ENCODE results near the gene SQOR.

Gene SQOR

GRCh38 chr15:45701108-45701507 lies 66.3 kb downstream of the SQOR start:
- no peak overlapping the region for H3K4me3 ChIP-seq (ENCODE audit: control insufficient read depth, low read depth, low read length)
- no peak for TF ChIP-seq CTCF (IDR thresholded peaks at IDR 0.05; ENCODE audit: control insufficient read depth, insufficient read depth, low read depth, low read length, missing control alignments)
- no peak for DNase-seq (ENCODE audit: low read depth)

- no peak for TF ChIP-seq CTCF (IDR thresholded peaks at IDR 0.05; ENCODE audit: control insufficient read depth, insufficient read depth, low read depth, low read length, missing control alignments)
- no peak overlapping the region for H3K4me3 ChIP-seq (ENCODE audit: control insufficient read depth, low read depth, low read length)
- no peak for DNase-seq (ENCODE audit: low read depth)
Measured at GRCh38 chr15:45702041-45702440, 67.2 kb downstream of the SQOR start.

GRCh38 chr15:45703670-45704328 lies 69.0 kb downstream of the SQOR start:
- TF ChIP-seq CTCF (IDR thresholded peaks at IDR 0.05; ENCODE audit: control insufficient read depth, insufficient read depth, low read depth, low read length, missing control alignments): peak; percentile 19
- no peak overlapping the region; the same call in 1 of the 2 replicates for H3K4me3 ChIP-seq (ENCODE audit: control insufficient read depth, low read depth, low read length)
- no peak for DNase-seq (ENCODE audit: low read depth)

- H3K4me3 ChIP-seq (ENCODE audit: control insufficient read depth, low read depth, low read length): peak overlapping the region; percentile 40
- TF ChIP-seq CTCF (IDR thresholded peaks at IDR 0.05; ENCODE audit: control insufficient read depth, insufficient read depth, low read depth, low read length, missing control alignments): no peak
- DNase-seq (ENCODE audit: low read depth): no peak
Measured at GRCh38 chr15:45704329-45705249, 69.8 kb downstream of the SQOR start.

GRCh38 chr15:45705510-45706473 lies 71.0 kb downstream of the SQOR start:
- TF ChIP-seq CTCF (IDR thresholded peaks at IDR 0.05; ENCODE audit: control insufficient read depth, insufficient read depth, low read depth, low read length, missing control alignments): peak; percentile 85
- peak overlapping the region; percentile 40 for H3K4me3 ChIP-seq (ENCODE audit: control insufficient read depth, low read depth, low read length)
- peak; percentile 46 for DNase-seq (ENCODE audit: low read depth)

GRCh38 chr15:45710657-45711056 lies 75.8 kb downstream of the SQOR start:
- no peak for TF ChIP-seq CTCF (IDR thresholded peaks at IDR 0.05; ENCODE audit: control insufficient read depth, insufficient read depth, low read depth, low read length, missing control alignments)
- no peak overlapping the region for H3K4me3 ChIP-seq (ENCODE audit: control insufficient read depth, low read depth, low read length)
- no peak for DNase-seq (ENCODE audit: low read depth)
